ENCODE measurements around the gene SH3YL1. TPM values are rescaled to one million over a fixed set of nuclear protein-coding genes. Genes with fewer than 3 reads are reported as not detected.

The SH3YL1 gene
- polyA plus RNA-seq, 1 of the 3 experiments (the other 2 are of a cell fraction), result 22.7 TPM

- Histone ChIP-seq H3K4me3 (ENCODE audit: low read depth in 2 of 2, low read length in 1 of 2) (no peak overlapping the region), H3K9me2 (no peaks in the 10 kb centered on the region), H3K27me3 (ENCODE audit: insufficient read depth) (no peaks in the 10 kb centered on the region), H3K27ac (ENCODE audit: low read depth in 2 of 2, low read length in 1 of 2) (no peak overlapping the region), H2AFZ (ENCODE audit: low read depth) (no peak overlapping the region), H3K36me3 (replicated peaks in 1 of 2; ENCODE audit: control insufficient read depth in 1 of 2, insufficient read depth in 2 of 2, low read length in 1 of 2) (no peaks in the 10 kb centered on the region), H3K4me2 (no peak overlapping the region), H3K9me3 (peaks cover 24% of the 10 kb centered on the region), H3F3A (replicated peaks; ENCODE audit: insufficient read depth) (peaks cover 3% of the 10 kb centered on the region), H4K20me1 (ENCODE audit: insufficient read depth) (no peaks in the 10 kb centered on the region), H3K9ac (no peak overlapping the region), H3K4me1 (ENCODE audit: control insufficient read depth in 1 of 2, insufficient read depth in 2 of 2, low read depth in 1 of 2, low read length in 1 of 2) (peaks cover 0 to 1% of the 10 kb centered on the region in 2 experiments; a peak in 1 of 4 replicates), H3K79me2 (ENCODE audit: insufficient read depth) (no peaks in the 10 kb centered on the region)
- 3% methylated on average over 3 of the region's 3 CpGs for WGBS (ENCODE audit: low lambda C conversion rate)
- ChIA-PET POLR2A (no interaction called here), CTCF (no interaction called here)
- TF ChIP-seq FOXJ3 (CRISPR knock-in tag; IDR thresholded peaks at IDR 0.05) (no peak), TAF1 (IDR thresholded peaks at IDR 0.05; ENCODE audit: borderline replicate concordance, low read depth, low read length) (no peak), EP300 (IDR thresholded peaks at IDR 0.05; ENCODE audit: borderline replicate concordance in 1 of 2, low read depth in 1 of 2, low read length in 1 of 2) (no peak), IRF3 (IDR thresholded peaks at IDR 0.05; ENCODE audit: low read depth, low read length) (no peak), CTCF (IDR thresholded peaks at IDR 0.05) (no peak), SMC3 (IDR thresholded peaks at IDR 0.05; ENCODE audit: low read depth, low read length) (no peak), GABPA (IDR thresholded peaks at IDR 0.05; ENCODE audit: low read depth) (no peak), CHD2 (IDR thresholded peaks at IDR 0.05; ENCODE audit: low read length, partially characterized antibody) (no peak), FOXM1 (IDR thresholded peaks at IDR 0.05; ENCODE audit: low read depth) (no peak), NFIC (IDR thresholded peaks at IDR 0.05; ENCODE audit: borderline replicate concordance) (no peak), RCOR1 (IDR thresholded peaks at IDR 0.05; ENCODE audit: low read length) (no peak), MEF2A (IDR thresholded peaks at IDR 0.05; ENCODE audit: borderline replicate concordance, low read depth) (no peak)
- DNase-seq, result no peak
Observed at GRCh38 chr2:180311-180710, 83.5 kb downstream of the SH3YL1 start.

- CTCF ChIA-PET, result no interaction called here
- no peaks in the 10 kb centered on the region for H3K79me2 ChIP-seq (ENCODE audit: insufficient read depth)
- TF ChIP-seq RXRA (IDR thresholded peaks at IDR 0.05; ENCODE audit: borderline replicate concordance, low read depth) (no peak), FOXJ3 (CRISPR knock-in tag; IDR thresholded peaks at IDR 0.05) (no peak)
- H3K9me2 ChIP-seq, result no peaks in the 10 kb centered on the region
- no peak overlapping the region for H3K9ac ChIP-seq
- no peak for DNase-seq
- no peak overlapping the region for H3K27ac ChIP-seq (ENCODE audit: low read depth in 2 of 2, low read length in 1 of 2)
- no peaks in the 10 kb centered on the region for H3K36me3 ChIP-seq (replicated peaks in 1 of 2; ENCODE audit: control insufficient read depth in 1 of 2, insufficient read depth in 2 of 2, low read length in 1 of 2)
- H3F3A ChIP-seq (replicated peaks; ENCODE audit: insufficient read depth), result peaks cover 3% of the 10 kb centered on the region
- no peak overlapping the region for H2AFZ ChIP-seq (ENCODE audit: low read depth)
- peaks cover 24% of the 10 kb centered on the region for H3K9me3 ChIP-seq
- no peak overlapping the region for H3K4me2 ChIP-seq
- no peaks in the 10 kb centered on the region for H3K27me3 ChIP-seq (ENCODE audit: insufficient read depth)
- H4K20me1 ChIP-seq (ENCODE audit: insufficient read depth), result no peaks in the 10 kb centered on the region
- POLR2A ChIA-PET, result no interaction called here
- H3K4me1 ChIP-seq (ENCODE audit: control insufficient read depth in 1 of 2, insufficient read depth in 2 of 2, low read depth in 1 of 2, low read length in 1 of 2), result peaks cover 0 to 2% of the 10 kb centered on the region in 2 experiments; a peak in 1 of 4 replicates
- no peak overlapping the region for H3K4me3 ChIP-seq (ENCODE audit: low read depth in 2 of 2, low read length in 1 of 2)
Observed at GRCh38 chr2:179886-180285, 83.9 kb downstream of the SH3YL1 start.

Data from SK-N-SH (cell line).